Activated CD4-positive, alpha-beta T cell treated with anti-CD3 and anti-CD28 coated beads, Interleukin-2, amount 50 U/mL, for 48 hours (primary cell): Measurements from ENCODE around the gene SLC16A13.
"Not testable (repeated sequence)": the region's sequence is repeated elsewhere in the genome, so short reads cannot be mapped to it uniquely, and the experiment has no call there.

Experiments
- DNase-seq, 2 experiments: peaks; one replicate each; pipeline ENCODE4 v3.0.0-alpha.2; 2020

The SLC16A13 gene

DNA sequence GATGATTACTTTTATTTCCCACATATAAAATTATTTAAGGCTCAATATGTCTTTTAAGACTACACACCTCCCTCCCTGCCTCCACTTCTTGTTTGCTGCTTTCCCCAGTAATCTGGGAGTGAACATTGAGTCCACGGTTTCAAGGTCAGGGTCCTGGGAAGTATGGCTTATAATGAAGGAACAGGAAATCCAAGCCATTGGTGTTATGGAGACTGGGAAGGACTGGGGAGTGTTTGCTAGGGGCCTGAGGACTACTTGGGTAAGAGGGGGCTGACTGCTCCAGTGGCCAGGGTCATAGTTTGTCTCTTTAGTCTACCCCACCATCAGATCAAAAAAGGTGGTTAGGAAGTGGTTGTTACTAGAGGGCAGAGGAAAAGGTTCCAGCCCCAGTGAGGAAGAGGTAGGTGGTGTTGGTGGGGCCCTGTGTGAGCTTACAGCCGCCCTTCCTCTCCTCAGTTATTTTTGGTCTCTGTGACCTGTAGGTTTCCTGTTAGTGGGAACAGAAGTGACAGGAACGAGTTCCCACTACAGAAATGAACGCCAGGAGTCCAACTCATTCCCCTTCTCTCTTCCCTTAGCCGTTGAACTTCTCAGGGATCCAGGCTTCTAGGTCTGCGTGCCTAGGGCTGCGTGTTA, 742 bp upstream of the SLC16A13 start:
- DNase-seq, result peak in 1 of 2 experiments; percentile 55

DNA sequence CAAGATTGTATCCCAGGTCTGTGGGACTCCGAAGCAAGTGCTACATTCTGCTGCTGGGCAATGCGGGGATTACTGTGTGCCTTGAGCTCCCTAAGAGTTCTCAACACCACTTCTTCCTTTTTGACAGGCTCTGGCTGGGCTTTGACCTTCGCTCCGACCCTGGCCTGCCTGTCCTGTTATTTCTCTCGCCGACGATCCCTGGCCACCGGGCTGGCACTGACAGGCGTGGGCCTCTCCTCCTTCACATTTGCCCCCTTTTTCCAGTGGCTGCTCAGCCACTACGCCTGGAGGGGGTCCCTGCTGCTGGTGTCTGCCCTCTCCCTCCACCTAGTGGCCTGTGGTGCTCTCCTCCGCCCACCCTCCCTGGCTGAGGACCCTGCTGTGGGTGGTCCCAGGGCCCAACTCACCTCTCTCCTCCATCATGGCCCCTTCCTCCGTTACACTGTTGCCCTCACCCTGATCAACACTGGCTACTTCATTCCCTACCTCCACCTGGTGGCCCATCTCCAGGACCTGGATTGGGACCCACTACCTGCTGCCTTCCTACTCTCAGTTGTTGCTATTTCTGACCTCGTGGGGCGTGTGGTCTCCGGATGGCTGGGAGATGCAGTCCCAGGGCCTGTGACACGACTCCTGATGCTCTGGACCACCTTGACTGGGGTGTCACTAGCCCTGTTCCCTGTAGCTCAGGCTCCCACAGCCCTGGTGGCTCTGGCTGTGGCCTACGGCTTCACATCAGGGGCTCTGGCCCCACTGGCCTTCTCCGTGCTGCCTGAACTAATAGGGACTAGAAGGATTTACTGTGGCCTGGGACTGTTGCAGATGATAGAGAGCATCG, 2.4 kb downstream of the SLC16A13 start:
- no peak for DNase-seq

DNA sequence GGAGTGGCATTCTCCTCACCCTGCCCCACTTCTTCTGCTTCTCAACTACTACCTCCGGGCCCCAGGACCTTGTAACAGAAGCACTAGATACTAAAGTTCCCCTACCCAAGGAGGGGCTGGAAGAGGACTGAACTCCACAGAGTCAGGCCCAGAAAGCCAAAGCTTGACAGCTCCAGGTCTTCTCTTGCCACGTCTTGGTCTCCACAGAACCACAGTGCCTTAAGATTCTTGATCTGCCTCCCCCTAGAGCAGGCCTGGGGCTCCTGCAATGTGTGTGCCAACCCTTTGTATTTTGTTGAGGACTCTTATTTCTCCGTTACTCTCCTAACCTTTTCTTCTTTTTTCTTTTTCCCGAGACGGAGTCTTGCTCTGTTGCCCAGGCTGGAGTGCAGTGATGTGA, 4.0 kb downstream of the SLC16A13 start:
- DNase-seq, result no peak

DNA sequence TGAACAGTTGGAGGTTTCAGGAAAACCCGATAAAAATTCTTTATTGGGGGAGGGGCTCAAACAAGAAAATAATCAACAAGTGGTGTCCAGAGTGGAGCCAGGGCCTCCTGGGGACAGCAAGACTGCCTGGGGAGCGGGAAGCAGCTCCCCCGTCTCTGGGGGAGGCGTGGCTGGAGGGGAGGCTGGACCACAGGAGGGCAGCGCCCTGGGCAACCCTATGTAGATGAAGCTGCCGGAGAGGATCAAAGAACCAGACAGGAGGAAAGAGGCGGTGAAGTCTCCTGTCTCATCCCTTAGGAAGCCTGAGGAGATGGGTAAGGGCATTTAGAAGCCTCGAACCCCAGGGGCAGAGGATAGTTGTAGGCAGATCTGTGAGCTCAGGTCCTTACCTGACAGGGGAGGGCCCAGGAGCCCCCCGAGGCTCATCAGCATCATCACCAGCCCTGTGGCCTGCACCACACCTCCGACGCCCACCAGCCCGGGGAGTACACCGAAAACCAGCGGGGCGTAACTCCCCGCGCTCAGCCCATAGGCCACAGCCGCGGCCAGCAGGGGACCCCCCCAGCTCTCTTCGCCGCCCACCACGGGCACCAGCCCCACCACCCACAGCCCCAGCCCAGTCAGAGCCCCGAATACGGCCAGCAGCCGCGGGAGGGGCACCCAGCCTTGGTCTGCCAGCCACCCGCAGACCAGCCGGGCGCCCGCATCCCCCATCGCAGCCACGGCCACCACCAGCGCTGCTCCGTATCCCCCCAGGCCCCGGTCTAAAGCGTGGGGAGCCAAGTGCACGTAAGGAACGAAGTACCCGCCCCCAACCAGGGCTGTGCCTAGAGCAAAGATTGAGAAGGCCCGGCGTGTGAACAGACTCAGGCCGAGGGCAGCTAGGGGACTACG, 6.0 kb downstream of the SLC16A13 start:
- DNase-seq, result peak; percentile 26 to 34

DNA sequence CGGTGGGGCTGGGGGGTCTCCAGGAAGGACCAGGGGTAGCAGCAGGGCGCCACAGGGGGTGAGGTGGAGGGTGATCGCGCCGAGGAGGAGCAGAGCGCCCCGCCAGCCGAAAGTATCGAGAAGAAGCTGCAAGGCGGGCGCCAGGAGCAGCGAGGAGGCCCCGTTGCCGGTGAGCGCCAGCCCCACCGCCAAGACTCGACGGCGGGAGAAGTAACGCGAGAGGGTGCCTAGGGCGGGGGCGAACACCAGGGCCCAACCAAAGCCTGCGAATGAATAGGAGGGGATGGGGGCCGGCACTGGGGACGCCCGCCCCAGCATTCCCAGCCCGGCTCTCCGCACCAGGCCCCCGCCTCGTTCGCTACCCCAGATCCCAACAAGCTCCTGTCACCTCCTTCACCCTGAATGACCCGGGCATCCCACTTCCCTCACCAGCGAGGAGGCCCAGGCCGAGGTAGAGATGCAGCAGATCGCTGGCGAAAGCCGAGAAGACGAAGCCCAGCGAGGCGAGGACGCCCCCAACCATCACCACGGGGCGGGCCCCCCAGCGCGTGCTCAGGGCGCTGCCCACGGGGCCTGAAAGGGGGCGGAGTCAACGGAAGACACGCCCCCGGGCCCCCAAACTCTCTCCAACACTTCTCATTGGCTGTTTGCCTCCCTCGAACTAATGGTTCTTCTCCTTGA, 6.8 kb downstream of the SLC16A13 start:
- peak; percentile 46 to 57 for DNase-seq

DNA sequence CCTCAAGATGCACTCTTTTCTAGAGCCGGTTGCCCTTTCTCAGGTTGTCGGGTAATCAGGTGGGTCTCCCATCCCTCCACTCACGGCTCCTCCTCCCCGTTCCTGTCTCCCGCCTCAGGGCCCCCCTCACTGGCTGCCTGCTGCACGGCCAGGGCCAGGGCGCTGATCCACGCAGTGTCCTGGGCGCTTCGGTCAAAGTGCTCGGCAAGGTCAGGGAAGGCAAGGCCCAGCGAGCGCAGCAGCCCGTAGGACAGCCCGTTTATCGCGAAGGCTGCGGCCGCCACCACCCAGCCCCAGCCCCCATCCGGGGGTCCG, 7.3 kb downstream of the SLC16A13 start:
- DNase-seq, result no peak

DNA sequence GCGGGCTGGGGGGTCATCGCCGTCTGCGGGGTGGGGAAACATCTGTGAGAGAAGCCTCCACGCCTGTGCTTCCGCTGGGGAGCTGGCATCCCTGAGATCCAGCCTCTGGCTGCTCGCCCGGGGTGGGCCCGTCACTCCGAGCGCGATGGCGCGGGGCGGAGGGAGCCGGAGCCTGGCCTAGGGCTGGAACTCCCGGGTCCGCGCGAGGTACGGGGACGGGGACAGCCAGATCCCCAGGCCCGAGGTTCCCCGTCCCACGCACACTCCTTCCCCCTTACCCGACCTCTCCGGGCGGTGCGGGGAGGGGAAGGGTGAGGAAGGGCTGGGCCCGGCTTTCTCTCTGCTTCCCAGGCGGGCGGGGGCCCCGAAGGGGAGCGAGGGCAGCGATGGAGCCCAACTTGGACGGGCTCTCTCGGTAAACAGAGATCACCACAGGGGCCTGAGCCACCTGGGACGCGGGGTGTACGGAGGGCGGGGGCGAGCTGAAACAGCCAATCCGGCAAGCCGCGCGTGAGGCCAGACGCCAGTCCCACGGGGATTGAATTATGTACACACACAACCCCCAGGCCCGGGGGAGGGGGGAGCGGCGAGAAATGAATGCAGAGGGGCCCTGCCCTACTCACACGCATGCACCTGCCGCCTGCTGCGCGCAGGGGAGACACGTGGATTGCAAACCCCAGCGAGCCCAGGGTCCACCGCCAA, 7.8 kb downstream of the SLC16A13 start, which contains the start of gene SLC16A11:
SLC16A11 (minus strand) TSS at position 596 of the 702 bp plus-strand sequence; CDS start at position 17, 579 bp downstream.
- DNase-seq, result peak; percentile 45 to 57

DNA sequence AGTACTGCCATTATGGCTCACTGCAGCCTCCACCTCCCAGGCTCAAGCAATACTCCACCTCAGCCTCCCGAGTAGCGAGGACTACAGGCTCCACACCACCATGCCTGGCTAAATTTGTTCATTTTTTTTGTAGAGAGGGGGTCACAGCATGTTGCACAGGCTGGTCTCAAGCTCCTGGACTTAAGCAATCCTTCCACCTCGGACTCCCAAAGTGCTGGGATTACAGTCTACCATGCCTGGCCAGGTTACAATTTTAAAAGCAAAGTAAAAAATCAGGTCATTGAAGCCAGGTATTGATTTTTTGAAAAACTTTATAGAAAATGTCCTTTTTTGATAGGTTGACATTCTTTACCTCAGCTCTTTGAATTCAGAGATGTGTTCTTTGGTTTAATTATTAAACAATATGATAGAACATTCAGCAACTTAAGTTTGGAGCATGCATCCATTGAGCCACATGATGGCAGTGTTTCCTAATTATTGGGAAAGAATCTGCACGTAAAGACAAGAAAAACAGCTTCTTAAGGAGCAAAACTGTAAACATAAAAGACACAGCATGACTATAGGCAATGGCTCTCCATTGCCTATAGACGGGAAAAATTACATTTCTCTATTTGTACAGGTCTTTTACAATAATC, 9.8 kb downstream of the SLC16A13 start:
- peak; percentile 30 to 43 for DNase-seq

DNA sequence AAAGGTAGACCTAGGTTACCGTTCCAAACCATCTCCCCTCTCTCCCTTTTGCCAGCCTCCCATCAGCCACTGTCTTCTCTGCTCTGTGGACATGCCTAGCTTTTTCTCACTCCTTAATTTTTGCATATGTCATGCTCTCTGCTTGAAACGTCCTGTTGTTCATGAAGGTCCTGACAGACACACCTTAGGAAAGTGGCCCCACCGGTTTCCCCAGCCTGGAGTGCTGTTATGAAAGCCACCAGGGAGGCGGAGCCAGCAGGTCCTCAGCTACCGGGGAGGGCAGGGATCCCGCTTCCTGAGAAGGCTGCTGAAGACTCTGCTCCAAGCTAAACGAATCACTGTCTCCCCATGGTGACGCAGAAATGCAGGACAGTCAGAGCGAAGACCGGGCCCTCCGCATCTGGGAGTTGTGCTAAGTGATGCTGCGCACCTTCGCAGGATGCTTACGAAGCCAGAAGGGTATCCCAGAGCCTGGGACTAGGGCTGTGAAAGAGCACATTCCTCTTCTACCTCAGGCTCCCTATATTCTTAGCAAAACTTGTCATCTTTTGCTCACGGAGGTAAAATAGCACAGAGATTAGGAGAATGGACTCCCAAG, 10.4 kb downstream of the SLC16A13 start:
- peak; percentile 53 to 66 for DNase-seq

DNA sequence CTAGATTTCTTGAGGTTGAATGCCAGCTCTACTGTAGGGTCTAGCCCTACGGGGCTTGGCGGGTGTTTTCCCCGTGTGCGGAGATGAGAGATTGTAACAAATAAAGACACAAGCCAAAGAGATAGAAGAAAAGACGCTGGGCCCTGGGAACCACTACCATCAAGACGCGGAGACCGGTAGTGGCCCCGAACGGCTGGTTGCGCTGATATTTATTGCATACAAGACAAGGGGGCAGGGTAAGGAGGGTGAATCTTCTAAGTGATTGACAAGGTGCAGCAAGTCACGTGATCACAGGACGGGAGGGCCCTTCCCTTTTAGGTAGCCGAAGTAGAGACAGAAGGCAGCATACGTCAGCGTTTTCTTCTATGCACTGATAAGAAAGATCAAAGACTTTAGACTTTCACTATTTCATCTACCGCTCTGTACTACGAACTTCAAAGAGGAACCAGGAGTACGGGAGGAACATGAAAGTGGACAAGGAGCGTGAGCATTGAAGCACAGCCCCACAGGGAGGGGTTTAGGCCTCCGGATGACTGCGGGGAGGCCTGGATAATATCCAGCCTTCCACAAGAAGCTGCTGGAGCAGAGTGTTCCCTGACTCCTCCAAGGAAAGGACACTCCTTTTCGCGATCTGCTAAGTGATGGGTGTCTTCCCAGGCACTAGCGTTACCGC, 11.0 kb downstream of the SLC16A13 start:
- peak; percentile 68 to 78 for DNase-seq

DNA sequence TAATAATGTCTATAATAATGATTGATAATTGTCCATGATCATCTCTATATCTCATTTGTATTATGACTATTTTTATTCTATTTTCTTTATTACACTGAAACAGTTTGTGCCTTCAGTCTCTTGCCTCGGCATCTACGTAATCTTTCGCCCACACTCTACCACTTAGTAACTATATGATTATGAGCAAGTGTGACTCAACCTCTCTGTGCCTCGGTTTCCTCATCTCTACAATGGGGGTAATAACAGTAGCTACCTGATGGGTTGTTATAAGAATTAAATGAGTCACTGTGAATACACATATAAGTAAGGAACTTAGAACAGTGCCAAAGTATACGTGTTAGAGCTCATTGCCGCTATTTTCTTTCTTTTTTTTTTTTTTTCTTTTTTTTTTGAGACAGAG, 11.8 kb downstream of the SLC16A13 start:
- DNase-seq, result peak; percentile 30 to 42

DNA sequence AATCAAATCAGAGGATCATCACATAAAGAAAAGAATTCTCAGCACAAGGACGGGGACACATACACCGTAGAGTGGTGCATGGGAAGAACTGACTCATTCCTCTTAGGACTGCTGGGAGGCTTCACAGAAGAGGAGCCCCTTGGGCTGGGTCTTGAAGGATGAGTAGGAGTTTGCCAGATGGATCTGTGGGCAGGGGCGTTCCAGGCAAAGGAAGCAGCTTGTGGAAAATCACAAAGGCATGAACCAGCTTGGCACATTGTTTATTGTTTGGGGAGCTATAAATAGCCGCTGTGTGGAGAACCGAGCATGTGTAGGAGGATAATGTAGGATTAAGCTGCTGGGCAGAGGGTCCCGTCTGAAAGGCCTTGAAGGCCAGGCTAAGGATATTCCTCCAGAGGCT, 13.2 kb downstream of the SLC16A13 start:
- no peak for DNase-seq

DNA sequence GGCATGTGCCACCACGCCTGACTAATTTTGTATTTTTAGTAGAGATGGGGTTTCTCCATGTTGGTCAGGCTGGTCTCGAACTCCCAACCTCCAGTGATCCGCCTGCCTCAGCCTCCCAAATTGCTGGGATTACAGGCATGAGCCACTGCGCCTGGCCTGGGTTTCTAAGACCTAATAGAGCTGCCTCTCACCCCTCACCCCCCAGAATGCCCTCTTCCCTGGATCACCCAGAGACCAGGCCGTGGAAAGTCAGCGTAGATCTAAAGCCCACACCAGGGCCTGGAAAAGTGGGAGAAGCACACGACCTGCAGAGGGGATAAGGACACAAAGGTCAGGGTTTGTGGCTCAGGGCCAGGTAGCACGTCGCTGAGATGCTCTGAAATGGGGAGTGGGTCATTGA, 14.8 kb downstream of the SLC16A13 start:
- DNase-seq, result not testable (repeated sequence)

DNA sequence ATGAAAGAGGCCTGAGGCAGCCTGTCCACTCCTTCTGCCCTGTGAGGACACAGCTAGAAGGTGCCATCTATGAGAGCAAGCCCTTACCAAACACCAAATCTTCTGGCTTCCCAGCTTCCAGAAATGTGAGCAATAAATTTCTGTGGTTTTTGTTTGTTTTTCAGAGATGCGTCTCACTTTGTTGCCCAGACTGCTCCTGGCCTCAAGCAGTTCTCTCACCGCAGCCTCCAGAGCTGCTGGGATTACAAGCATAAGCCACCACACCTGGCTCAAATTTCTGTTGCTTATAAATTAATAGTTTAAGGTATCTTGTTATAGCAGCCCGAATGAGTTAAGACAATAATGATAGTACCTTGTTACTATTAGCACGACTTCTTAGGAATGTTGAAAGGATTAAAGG, 20.6 kb downstream of the SLC16A13 start:
- no peak for DNase-seq

DNA sequence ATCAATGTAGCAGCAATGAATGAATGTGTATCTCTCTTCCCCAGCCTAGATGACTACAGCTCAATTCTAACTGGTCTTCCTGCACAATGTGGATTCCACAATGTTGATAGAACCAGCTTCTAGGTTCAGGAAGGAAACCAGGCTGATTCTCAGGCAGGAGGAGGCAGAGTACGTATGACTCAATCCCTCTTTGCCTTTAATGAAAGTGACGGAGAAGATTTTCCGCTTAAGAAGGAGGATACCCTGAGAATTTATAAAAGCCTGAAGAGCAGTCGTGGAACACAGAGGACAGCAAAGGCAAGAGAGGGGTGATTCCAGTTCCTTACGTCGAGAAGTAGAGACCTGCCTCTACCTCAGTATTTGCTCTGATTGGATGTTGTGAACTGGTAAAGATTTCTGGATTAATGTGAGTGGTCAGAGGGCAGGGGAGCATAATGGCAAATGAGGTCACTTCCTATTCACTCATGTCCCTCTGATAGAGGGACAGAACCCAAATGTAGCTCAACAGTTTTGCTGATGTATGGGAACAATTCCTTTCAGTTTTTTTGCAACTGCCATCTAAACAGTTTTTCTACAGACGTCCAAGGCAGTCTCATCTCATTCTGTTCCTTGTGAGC, 23.1 kb downstream of the SLC16A13 start:
- DNase-seq, result no peak

DNA sequence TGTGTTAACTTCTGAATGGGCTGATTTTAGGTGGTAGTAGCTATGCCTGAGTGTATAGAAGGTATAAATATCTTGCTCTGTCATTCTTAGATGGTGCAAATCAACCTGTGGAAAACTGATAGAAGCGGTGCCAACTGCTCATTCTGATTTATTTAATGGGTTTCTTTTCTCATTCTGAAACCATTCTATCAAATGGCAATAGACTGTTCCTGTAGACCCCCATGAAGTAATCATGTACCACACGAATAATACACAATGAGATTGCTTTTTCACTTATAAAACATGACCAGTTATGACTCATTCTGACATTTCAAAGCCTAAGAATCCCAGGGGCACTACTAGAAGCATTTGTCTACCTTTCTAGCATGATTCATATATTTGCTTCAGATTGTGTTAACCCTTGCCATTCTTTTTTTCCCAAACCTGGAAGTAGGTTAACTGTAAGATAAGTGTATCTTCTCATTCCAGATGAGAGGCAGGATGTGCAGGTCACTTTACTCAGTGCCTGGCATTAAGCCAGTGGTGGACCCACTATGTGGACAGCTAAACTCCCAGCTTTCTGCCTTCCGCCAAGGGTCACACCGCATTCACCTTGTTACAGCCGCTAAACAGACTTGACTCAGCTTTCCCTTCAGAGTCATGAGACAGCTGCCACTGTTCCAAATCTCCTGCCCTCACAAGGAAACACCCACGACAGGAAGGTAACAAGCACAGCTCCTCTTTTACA, 24.5 kb downstream of the SLC16A13 start:
- DNase-seq, result peak; percentile 53 to 64

DNA sequence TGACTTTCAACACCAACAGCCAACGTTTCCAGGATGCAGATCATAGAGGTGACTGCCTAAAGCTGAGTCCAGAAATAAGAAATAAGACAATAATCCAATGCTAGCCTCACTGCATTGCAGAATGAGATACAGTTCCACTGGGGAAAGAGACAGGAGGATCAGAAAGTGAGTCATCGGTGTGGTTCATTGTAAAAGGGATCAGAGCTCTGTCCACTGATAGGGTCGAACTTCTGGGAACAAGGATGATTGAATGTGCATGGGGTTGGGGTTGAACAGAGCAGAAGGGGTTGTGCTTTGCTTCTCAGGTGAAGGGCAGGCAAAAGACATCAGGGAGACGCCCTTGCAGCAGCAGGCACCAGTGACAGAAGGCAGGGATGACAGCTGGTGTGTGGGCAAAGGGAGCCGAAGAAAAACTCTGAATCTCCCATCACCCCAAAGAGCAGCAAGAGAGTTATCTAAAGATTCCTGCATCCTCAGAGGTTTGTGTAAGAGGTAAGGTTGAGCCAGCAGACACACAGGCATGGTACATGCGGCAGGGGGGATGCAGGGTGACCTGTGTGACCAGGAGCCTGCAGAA, 27.8 kb downstream of the SLC16A13 start:
- no peak for DNase-seq

DNA sequence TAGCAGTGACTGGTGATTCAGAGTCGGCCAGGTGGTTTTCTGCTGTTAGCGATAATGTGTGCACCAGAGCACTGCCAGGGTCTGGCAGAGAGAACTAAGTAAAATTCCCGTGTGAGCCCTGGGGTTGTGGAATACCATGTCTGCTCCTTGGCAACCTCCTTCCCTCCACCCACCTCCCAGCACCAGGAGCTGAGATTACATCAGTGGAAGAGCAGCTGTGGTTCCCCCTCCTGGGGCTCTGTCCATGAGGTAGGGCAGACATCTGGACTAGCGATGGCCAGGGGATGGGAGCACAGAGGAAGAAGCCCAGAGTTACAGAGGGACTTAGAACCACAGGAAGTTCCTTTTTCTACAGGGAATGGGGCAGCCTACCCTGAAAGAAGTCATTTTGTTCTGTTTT, 28.4 kb downstream of the SLC16A13 start:
- no peak for DNase-seq

DNA sequence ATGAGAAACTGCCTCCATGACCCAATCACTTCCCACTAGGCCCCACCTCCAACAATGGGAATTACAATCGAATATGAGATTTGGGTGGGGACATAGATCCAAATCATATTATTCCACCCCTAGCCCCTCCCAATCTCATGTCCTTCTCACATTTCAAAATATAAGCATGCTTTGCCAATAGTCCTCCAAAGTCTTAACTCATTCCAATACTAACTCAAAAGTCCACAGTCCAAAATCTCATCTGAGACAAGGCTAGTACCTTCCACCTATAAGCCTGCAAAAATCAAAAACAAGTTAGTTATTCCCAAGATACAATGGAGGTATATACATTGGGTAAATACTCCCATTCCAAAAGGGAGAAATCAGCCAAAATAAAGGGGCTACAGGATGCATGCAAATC, 31.4 kb downstream of the SLC16A13 start:
- no peak for DNase-seq
